ENCODE measurements around the gene PTOV1.

PTOV1 gene

DNA sequence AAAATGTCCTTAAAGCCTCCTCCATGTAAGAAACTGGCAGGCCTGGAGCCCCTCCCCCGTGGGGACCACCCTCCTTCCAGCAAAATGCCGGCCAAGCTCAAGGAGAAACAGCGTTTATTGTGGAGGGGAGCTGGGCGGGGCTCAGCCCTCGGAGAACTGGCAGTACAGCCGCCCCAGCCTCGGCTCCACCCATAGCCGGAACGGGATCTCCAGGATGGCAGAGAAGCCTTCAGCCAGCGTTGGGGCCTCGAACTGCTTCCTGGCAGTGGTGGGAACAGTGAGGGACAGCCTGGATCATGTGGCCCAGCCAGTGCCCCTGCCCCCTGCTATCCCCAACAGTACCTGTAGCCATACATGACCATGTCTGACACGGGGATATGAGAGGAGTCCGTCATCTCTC lies 10.1 kb downstream of the PTOV1 start:
- Histone ChIP-seq H3F3A (ENCODE audit: insufficient read depth, low read length) (no peaks in the 10 kb centered on the region), H3K27me3 (replicated peaks; ENCODE audit: insufficient read depth, low read length) (no peaks in the 10 kb centered on the region), H3K9me2 (replicated peaks; ENCODE audit: insufficient read depth, low read length) (no peaks in the 10 kb centered on the region), H2AFZ (ENCODE audit: low read length) (no peak overlapping the region), H3K9me3 (replicated peaks; ENCODE audit: insufficient read depth, low read length) (no peaks in the 10 kb centered on the region), H3K4me1 (ENCODE audit: low read length) (peaks cover 3% of the 10 kb centered on the region; the same call in 1 of the 2 replicates), H3K4me2 (ENCODE audit: low read depth, low read length) (no peak overlapping the region), H3K4me3 (ENCODE audit: low read length) (no peak overlapping the region), H4K20me1 (ENCODE audit: insufficient read depth, low read length) (no peaks in the 10 kb centered on the region), H3K79me2 (ENCODE audit: low read length) (peaks cover 30% of the 10 kb centered on the region), H3K9ac (ENCODE audit: low read length) (no peak overlapping the region), H3K36me3 (replicated peaks; ENCODE audit: insufficient read depth, low read length) (peaks cover 7% of the 10 kb centered on the region), H3K27ac (ENCODE audit: low read length) (no peak overlapping the region)
- TF ChIP-seq EZH2phosphoT487 (IDR thresholded peaks at IDR 0.05; ENCODE audit: low read length) = no peak
- TF ChIP-seq, protein P1, sequence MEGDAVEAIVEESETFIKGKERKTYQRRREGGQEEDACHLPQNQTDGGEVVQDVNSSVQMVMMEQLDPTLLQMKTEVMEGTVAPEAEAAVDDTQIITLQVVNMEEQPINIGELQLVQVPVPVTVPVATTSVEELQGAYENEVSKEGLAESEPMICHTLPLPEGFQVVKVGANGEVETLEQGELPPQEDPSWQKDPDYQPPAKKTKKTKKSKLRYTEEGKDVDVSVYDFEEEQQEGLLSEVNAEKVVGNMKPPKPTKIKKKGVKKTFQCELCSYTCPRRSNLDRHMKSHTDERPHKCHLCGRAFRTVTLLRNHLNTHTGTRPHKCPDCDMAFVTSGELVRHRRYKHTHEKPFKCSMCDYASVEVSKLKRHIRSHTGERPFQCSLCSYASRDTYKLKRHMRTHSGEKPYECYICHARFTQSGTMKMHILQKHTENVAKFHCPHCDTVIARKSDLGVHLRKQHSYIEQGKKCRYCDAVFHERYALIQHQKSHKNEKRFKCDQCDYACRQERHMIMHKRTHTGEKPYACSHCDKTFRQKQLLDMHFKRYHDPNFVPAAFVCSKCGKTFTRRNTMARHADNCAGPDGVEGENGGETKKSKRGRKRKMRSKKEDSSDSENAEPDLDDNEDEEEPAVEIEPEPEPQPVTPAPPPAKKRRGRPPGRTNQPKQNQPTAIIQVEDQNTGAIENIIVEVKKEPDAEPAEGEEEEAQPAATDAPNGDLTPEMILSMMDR (IDR thresholded peaks at IDR 0.05; ENCODE audit: low read length) = no peak
- no peak for TF ChIP-seq EZH2 (optimal IDR thresholded peaks at IDR 0.05; ENCODE audit: low read depth, low read length)
- DNase-seq = no peak

DNA sequence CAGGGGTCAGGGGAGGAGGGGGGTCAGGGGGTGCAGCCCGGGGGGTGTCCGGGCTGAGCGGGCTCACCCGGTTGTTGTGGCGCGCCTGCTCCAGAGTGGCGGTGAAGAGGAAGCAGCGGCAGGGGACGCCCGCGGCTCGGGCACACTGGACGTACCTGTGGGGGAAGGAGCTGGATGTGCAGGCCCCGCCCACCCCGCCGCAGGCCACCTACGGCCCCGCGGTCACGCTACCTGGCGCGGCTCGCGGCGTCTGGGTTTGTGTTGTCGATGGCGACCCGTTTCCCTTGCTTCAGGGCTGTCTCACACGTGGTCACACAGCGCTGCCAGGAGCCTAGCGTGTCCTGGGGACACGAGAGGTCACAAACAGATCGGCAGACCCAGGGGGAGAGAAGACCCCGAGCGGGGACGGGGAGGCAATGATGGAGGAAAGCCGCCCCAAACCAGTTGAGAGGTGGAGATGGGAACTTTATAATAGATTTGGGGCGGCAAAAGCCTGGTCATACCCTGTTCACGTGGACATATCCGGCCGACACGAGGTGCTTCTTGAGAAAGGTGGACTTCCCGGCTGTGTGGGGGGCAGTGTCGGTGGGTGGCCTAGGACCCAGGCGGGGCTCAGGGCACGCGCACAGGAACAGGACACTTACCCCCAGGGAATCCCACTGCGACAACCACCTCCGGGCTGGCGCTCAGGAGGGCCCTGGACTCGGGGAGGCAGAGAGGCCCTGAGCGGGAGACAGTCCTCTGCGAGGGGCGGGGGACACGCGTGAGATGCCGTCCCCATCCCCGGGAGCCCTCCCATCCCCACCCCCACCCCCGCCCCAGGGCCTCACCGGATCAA lies 10.8 kb downstream of the PTOV1 start:
- H3K79me2 ChIP-seq (ENCODE audit: low read length) = peaks cover 36% of the 10 kb centered on the region
- peaks cover 6% of the 10 kb centered on the region; the same call in 1 of the 2 replicates for H3F3A ChIP-seq (ENCODE audit: insufficient read depth, low read length)
- H3K27me3 ChIP-seq (replicated peaks; ENCODE audit: insufficient read depth, low read length) = no peaks in the 10 kb centered on the region
- H3K36me3 ChIP-seq (replicated peaks; ENCODE audit: insufficient read depth, low read length) = peaks cover 7% of the 10 kb centered on the region
- no peaks in the 10 kb centered on the region for H3K9me3 ChIP-seq (replicated peaks; ENCODE audit: insufficient read depth, low read length)
- peaks cover 8% of the 10 kb centered on the region; the same call in 1 of the 2 replicates for H3K4me1 ChIP-seq (ENCODE audit: low read length)
- no peaks in the 10 kb centered on the region for H3K9me2 ChIP-seq (replicated peaks; ENCODE audit: insufficient read depth, low read length)
- no peak for DNase-seq
- H2AFZ ChIP-seq (ENCODE audit: low read length) = no peak overlapping the region
- no peak overlapping the region for H3K9ac ChIP-seq (ENCODE audit: low read length)
- no peak for TF ChIP-seq EZH2phosphoT487 (IDR thresholded peaks at IDR 0.05; ENCODE audit: low read length)
- TF ChIP-seq, protein P1 (IDR thresholded peaks at IDR 0.05; ENCODE audit: low read length) = no peak
- no peak for TF ChIP-seq EZH2 (optimal IDR thresholded peaks at IDR 0.05; ENCODE audit: low read depth, low read length)
- no peak overlapping the region for H3K4me3 ChIP-seq (ENCODE audit: low read length)
- H3K27ac ChIP-seq (ENCODE audit: low read length) = no peak overlapping the region
- no peaks in the 10 kb centered on the region for H4K20me1 ChIP-seq (ENCODE audit: insufficient read depth, low read length)
- H3K4me2 ChIP-seq (ENCODE audit: low read depth, low read length) = no peak overlapping the region

DNA sequence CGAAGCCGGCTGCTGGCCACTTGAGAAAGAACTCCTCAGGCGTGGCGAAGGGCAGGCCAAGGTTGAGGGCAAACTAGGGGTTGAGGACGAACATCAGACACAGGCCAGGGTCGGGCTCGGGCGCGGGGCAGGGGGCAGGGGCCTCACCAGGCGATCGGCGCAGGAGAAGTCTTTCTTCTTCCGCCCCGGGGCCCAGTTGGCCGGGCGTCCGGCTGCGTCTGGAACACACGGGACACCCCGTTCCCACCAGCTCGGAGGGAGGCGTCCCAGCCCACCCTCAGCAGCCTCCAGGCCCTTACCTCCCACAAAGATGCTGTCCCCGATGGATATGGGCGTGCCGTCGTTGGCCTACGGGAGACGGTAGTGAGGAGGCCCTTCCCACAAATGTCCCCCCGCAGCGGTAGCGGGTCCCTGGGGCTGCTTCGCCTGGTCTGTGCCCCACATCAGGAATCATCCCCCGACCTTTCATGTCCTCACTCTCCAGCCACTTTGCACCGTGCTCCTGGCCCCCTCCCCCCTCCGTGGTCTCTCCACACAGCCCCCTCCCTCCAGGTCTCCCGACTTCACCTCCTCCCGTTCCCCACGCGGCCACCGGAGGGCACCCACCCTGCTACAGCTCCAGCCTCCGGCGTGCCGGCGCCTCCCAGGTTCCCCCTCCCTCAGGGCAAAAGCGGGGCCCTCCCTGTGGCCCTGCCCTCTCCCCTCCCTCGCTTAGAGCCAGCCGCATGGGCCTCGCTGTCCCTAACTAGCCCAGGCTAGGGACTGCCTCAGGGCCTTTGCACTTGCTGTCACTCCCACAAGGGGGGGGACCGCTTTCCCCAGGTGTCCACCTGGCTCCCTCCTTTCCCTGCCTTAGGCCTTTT lies 11.7 kb downstream of the PTOV1 start:
- Histone ChIP-seq H4K20me1 (ENCODE audit: insufficient read depth, low read length) (no peaks in the 10 kb centered on the region), H3F3A (ENCODE audit: insufficient read depth, low read length) (peaks cover 13% of the 10 kb centered on the region), H3K27me3 (replicated peaks; ENCODE audit: insufficient read depth, low read length) (no peaks in the 10 kb centered on the region), H3K9me2 (replicated peaks; ENCODE audit: insufficient read depth, low read length) (no peaks in the 10 kb centered on the region), H2AFZ (ENCODE audit: low read length) (no peak overlapping the region), H3K27ac (ENCODE audit: low read length) (no peak overlapping the region), H3K79me2 (ENCODE audit: low read length) (peaks cover 41% of the 10 kb centered on the region), H3K36me3 (replicated peaks; ENCODE audit: insufficient read depth, low read length) (peaks cover 7% of the 10 kb centered on the region), H3K4me3 (ENCODE audit: low read length) (no peak overlapping the region), H3K4me2 (ENCODE audit: low read depth, low read length) (no peak overlapping the region), H3K4me1 (ENCODE audit: low read length) (peaks cover 8% of the 10 kb centered on the region; the same call in 1 of the 2 replicates), H3K9me3 (replicated peaks; ENCODE audit: insufficient read depth, low read length) (no peaks in the 10 kb centered on the region), H3K9ac (ENCODE audit: low read length) (no peak overlapping the region)
- TF ChIP-seq EZH2 (optimal IDR thresholded peaks at IDR 0.05; ENCODE audit: low read depth, low read length) = no peak
- TF ChIP-seq, protein P1 (IDR thresholded peaks at IDR 0.05; ENCODE audit: low read length) = peak; percentile 16
- TF ChIP-seq EZH2phosphoT487 (IDR thresholded peaks at IDR 0.05; ENCODE audit: low read length) = no peak
- no peak for DNase-seq

Measured in MM.1S (cell line).